A673 (cell line): Measurements from ENCODE around the gene NHERF1. TPM values are rescaled to one million over a fixed set of nuclear protein-coding genes. Genes with fewer than 3 reads are reported as not detected.

ENCODE experiments used
- BruUV-seq: library from RNA; stranded (reverse); fragments of 400-500 nt; replicated peaks from 2 replicates; lab custom pipeline; 2021; lab: Mats Ljungman, UMichigan
- CTCF ChIA-PET: fragments of 300-600 bp; sonication (Branson Sonifier 250); formaldehyde crosslinking; loops from one replicate; lab custom pipeline; 2022; ENCODE audit warnings: antibody characterized with exemption; lab: Charles Lee
- POLR2A ChIA-PET: fragments of 300-600 bp; sonication (Branson Sonifier 250); formaldehyde crosslinking; loops from one replicate; lab custom pipeline; 2022; ENCODE audit warnings: antibody characterized with exemption; ENCODE audit not compliant: low non-redundant PET; lab: Charles Lee
- DNase-seq: peaks from one replicate; pipeline ENCODE4 v3.0.0-alpha.2; 2015; ENCODE audit warnings: low spot score
- H3K27ac ChIP-seq: fragments of 200-600 bp; sonication (generic); 2 replicates; pipeline ENCODE4 v1.5.1; 2016; ENCODE audit warnings: mixed run types, low read depth, mild to moderate bottlenecking, mixed read lengths, antibody characterized with exemption, low read length; ENCODE audit not compliant: poor library complexity, severe bottlenecking
- H3K27me3 ChIP-seq: fragments of 200-600 bp; sonication (generic); replicated peaks from 2 replicates; pipeline ENCODE4 v1.6.1; 2017; ENCODE audit warnings: mixed run types, low read depth, mild to moderate bottlenecking, mixed read lengths, antibody characterized with exemption, low read length; ENCODE audit not compliant: insufficient read depth, poor library complexity
- H3K36me3 ChIP-seq: fragments of 200-600 bp; sonication (generic); 2 replicates; pipeline ENCODE4 v1.6.1; 2016; ENCODE audit warnings: mixed run types, mild to moderate bottlenecking, mixed read lengths, antibody characterized with exemption, low read length; ENCODE audit not compliant: insufficient read depth, poor library complexity, severe bottlenecking
- H3K4me1 ChIP-seq: fragments of 200-600 bp; sonication (generic); 2 replicates; pipeline ENCODE4 v1.6.1; 2017; ENCODE audit warnings: mixed run types, mild to moderate bottlenecking, mixed read lengths, antibody characterized with exemption, low read length; ENCODE audit not compliant: insufficient read depth, poor library complexity, severe bottlenecking
- H3K4me3 ChIP-seq: fragments of 200-600 bp; sonication (generic); 2 replicates; pipeline ENCODE4 v1.5.1; 2016; ENCODE audit warnings: low read depth, mixed run types, mild to moderate bottlenecking, mixed read lengths, low read length; ENCODE audit not compliant: poor library complexity, severe bottlenecking
- H3K9me3 ChIP-seq: fragments of 200-600 bp; sonication (generic); 2 replicates; pipeline ENCODE4 v1.6.1; 2016; ENCODE audit warnings: mixed run types, low read depth, mild to moderate bottlenecking, mixed read lengths, antibody characterized with exemption, low read length; ENCODE audit not compliant: poor library complexity, severe bottlenecking
- EZH2 ChIP-seq: fragments of 200-600 bp; sonication (generic); IDR thresholded peaks from 2 replicates; pipeline ENCODE4 v1.6.1; 2017; ENCODE audit warnings: borderline replicate concordance, low read depth, mild to moderate bottlenecking, mixed read lengths, antibody characterized with exemption, low read length; ENCODE audit not compliant: poor library complexity, severe bottlenecking
- intact Hi-C: fragments of 100-400 bp; cut with micrococcal nuclease; formaldehyde crosslinking; loops from one replicate; pipeline ENCODE4 v1.10.0; 2022; ENCODE audit not compliant: unreplicated experiment
- total RNA-seq: library from RNA; stranded (reverse); gene quantifications from 2 replicates; pipeline ENCODE4 v1.2.3, GENCODE V29; 2021
- TF ChIP-seq, protein P1 (sequence below): fragments of 300-800, 200-600 bp; sonication (generic); conservative IDR thresholded peaks from 2 replicates; pipeline ENCODE4 v1.5.1; 2017; ENCODE audit warnings: low read depth, mild to moderate bottlenecking, antibody characterized with exemption, low read length, moderate library complexity, mixed read lengths

The NHERF1 gene
- total RNA-seq, 1 experiment from 2014 or later, result 33.8 TPM

DNA sequence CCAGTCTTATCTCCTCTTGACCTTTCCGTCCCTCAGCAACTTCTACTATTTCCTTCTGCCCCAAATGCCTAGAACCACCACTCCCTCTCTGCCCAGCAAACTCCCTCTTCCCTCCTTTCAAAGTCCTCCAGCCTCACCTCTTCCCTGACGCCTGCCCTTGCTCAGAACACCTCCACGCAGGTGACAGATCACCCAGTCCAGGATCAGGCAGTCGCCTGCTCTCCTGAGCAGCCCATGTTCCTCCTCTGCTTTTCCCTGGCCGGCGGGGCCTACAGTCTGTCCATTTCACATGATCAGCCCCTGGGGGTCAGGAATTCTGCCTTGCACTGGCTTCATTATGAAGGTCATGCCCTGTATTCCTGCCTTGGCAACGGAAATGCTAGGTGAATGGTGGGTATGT lies 36.1 kb upstream of the NHERF1 start:
- CTCF ChIA-PET, result no interaction called here
- Histone ChIP-seq H3K27me3 (peaks cover 54% of the 10 kb centered on the region), H3K4me1 (no peaks in the 10 kb centered on the region), H3K4me3 (no peak overlapping the region), H3K9me3 (no peaks in the 10 kb centered on the region), H3K36me3 (no peaks in the 10 kb centered on the region), H3K27ac (no peak overlapping the region)
- BruUV-seq, result no TSS peak
- intact Hi-C loops, result no loop called here
- POLR2A ChIA-PET, result no interaction called here
- DNase-seq, result no peak
- TF ChIP-seq, protein P1, sequence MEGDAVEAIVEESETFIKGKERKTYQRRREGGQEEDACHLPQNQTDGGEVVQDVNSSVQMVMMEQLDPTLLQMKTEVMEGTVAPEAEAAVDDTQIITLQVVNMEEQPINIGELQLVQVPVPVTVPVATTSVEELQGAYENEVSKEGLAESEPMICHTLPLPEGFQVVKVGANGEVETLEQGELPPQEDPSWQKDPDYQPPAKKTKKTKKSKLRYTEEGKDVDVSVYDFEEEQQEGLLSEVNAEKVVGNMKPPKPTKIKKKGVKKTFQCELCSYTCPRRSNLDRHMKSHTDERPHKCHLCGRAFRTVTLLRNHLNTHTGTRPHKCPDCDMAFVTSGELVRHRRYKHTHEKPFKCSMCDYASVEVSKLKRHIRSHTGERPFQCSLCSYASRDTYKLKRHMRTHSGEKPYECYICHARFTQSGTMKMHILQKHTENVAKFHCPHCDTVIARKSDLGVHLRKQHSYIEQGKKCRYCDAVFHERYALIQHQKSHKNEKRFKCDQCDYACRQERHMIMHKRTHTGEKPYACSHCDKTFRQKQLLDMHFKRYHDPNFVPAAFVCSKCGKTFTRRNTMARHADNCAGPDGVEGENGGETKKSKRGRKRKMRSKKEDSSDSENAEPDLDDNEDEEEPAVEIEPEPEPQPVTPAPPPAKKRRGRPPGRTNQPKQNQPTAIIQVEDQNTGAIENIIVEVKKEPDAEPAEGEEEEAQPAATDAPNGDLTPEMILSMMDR, result no peak
- TF ChIP-seq EZH2, result no peak

GRCh38 chr17:74712756-74713155 lies 35.7 kb upstream of the NHERF1 start, which contains the start of gene CD300LF:
Gene CD300LF, minus strand, starts transcription at chr17:74712923. Its CDS starts 57 bp downstream, at chr17:74712866.
- TF ChIP-seq, protein P1, result no peak
- no peak for TF ChIP-seq EZH2
- ChIA-PET POLR2A (no interaction called here), CTCF (no interaction called here)
- Histone ChIP-seq H3K9me3 (no peaks in the 10 kb centered on the region), H3K36me3 (no peaks in the 10 kb centered on the region), H3K27me3 (peaks cover 51% of the 10 kb centered on the region), H3K4me1 (no peaks in the 10 kb centered on the region), H3K27ac (no peak within 1 kb of the TSS), H3K4me3 (no peak within 1 kb of the TSS)
- no peak for DNase-seq
- intact Hi-C loops, result no loop called here
- no TSS peak for BruUV-seq

GRCh38 chr17:74713171-74713755 lies 35.2 kb upstream of the NHERF1 start:
- DNase-seq, result no peak
- no peaks in the 10 kb centered on the region for H3K4me1 ChIP-seq
- H3K27ac ChIP-seq, result no peak overlapping the region
- BruUV-seq, result no TSS peak
- TF ChIP-seq, protein P1, result no peak
- no peak for TF ChIP-seq EZH2
- ChIA-PET POLR2A (no interaction called here), CTCF (no interaction called here)
- H3K36me3 ChIP-seq, result no peaks in the 10 kb centered on the region
- no peaks in the 10 kb centered on the region for H3K9me3 ChIP-seq
- no peak overlapping the region for H3K4me3 ChIP-seq
- intact Hi-C loops, result no loop called here
- H3K27me3 ChIP-seq, result peaks cover 50% of the 10 kb centered on the region
